Hematopoietic multipotent progenitor cell treated with erythropoietin and hydrocortisone succinate and interleukin-3 and kit ligand, for 4 days (in vitro differentiated cells): ENCODE results near the gene ANKRD27.
"Not testable (repeated sequence)": the region's sequence is repeated elsewhere in the genome, so short reads cannot be mapped to it uniquely, and the experiment has no call there.

ENCODE experiments used
- DNase-seq: peaks from one replicate; pipeline ENCODE4 v3.0.0-alpha.2; 2015

ANKRD27 gene

GRCh38 chr19:32688311-32688710 lies 13.3 kb upstream of the ANKRD27 start:
- peak; percentile 42 for DNase-seq

GRCh38 chr19:32687681-32688080 lies 12.7 kb upstream of the ANKRD27 start:
- DNase-seq = peak; percentile 73

- peak; percentile 49 for DNase-seq
These were observed 12.0 kb upstream of the ANKRD27 start for GRCh38 chr19:32686847-32687475.

DNA sequence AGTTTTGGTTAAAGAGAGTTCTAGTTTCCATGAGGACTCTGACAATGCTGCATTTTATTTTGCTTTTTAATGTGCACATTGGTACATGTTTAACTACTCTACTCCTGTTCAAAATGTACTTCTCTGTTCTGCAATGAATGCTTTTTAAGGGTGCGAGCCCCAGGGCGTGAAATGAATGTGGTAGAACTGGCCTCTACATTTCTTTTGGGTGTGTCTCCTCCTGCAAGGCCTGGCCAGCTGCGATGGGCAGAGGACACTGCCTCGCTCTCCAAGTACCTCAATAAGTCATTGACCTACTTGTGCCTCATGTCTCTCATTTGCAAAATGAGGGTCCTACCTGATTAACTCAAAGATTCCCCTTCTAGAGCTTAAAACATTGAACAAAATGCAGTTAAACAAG lies 7.3 kb upstream of the ANKRD27 start:
- no peak for DNase-seq

- DNase-seq = peak; percentile 18
These were observed 6.0 kb upstream of the ANKRD27 start for GRCh38 chr19:32680986-32681385.

- peak; percentile 68 for DNase-seq
These were observed 2.7 kb upstream of the ANKRD27 start for GRCh38 chr19:32677657-32678056.

DNA sequence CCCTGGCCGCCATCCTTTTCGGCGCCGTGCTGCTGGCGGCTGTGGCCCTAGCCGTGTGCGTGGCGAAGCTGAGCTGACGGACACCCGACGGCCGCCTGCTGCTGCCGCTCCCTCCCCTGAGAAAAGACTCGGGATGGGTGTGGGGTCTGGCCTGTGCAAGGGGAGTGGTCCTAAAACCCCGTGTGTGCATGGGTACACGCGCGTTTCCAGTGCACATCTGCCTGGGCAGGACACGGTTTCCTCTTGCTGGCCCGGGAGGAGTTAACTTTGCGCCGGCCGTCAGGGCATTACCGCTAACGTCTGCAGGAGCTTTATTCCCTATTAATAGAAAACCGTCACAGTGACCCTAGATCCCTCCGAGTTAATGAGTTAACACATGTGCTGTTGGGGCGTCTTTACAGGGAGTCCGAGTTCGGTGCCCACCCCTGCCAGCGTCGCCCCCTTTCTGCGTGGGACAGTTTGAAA lies 1.9 kb upstream of the ANKRD27 start:
- no peak for DNase-seq

- peak; percentile 49 for DNase-seq
These were observed 1.4 kb upstream of the ANKRD27 start for GRCh38 chr19:32676186-32676894.

DNA sequence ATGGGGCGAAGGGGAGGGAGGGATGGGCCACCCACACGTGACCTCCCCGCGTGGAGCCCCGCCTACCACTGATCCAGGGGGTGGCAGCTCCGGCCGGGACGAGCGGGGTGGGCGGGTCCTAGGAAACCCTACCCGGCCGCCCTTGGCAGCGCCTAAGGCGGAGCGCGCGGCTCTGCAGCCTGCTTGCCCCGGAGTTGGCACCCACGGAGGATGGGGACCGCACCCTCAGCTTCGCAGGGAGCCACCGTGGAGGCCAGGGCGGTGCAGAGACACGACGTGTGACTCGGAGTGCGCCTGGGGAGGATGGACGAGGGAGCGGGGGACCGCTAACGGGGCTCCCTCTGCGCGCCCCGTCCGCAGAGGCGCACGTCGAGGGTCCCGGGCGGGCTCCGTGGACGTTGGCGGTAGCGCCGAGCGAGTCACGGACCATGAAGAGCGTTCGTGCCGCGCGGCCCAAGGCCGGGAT lies 773 bp upstream of the ANKRD27 start, which contains the start of gene RGS9BP:
TSS of gene RGS9BP (plus strand) at position 129 of the 466 bp plus-strand sequence. CDS start 416 bp downstream, outside the sequence.
- DNase-seq = peak; percentile 93

DNA sequence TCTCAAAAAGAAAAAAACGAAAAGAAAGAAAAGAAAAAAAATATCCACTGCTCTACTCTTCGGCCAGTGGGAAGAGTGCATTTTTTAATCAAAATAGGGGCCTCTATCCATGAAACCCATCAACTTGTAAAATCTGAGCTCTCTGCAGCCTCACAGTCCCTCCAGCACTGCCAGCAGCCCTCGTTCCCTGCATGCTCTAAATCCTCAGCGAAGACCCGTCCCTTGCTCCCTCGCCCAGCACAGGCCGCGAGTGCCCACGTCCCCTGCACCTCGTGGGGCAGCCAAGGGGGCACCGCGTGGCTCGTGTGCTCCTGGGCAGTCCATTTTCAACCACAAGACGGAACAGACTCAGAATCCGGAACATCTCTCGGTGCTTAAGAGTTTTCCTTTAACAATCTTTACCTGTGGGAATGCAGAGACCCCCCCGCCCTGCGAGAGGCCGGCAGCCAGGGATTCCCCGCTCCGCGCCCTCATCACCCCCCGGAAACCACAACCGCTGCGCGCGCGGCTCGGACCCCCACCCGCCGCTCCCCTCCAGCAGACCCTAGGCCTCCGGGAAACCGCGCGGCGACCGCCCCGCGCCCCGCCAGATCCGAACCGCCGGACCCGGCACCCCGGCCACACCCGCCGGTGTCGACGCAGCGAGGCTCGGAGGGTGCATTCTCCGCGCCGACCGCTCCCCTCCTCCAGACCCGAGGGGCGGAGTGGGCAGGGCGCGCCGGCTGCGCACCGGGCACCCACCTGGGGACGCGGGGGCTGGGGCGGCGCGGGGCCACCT lies 638 bp downstream of the ANKRD27 start:
- peak; percentile 55 for DNase-seq

DNA sequence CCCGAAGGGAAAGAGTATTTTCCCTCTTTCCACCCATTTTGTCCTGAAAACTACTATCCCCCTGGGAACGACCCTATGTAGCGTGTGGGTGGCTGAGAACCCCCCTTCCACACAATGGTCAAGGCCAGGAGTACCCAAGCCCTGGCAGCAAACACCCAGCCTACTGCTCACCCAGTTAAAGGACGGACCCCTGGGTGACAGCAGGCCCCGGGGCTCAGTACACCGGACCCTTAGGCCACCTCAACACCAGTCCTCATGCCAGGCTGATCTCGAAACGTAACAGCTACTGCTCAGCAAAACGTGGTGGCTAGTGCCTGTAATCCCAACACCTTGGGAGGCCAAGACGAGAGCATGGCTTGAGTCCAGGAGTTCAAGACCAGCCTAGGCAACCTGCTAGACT lies 1.4 kb downstream of the ANKRD27 start:
- DNase-seq = no peak

DNA sequence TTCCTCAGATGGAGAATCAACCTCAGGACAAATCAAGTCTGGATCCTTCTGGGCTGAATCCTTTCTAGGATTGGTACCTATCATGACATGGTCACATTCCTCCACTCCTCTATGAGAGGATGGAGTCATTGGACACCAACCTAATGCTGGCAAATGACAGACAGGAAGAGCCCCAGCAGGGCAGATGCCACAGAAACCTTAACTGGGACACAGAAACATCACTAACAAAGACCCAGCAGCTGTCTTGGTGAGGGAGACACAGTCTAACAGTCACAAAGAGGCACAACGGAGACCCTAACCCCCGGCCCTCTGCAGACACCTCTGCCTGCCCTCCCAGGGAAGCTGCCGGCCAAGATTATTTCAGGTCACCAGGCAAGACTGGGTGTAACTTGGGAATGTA lies 2.1 kb downstream of the ANKRD27 start:
- DNase-seq = peak; percentile 41

GRCh38 chr19:32671883-32672593 lies 2.9 kb downstream of the ANKRD27 start:
- DNase-seq = peak; percentile 98

GRCh38 chr19:32669310-32669709 lies 5.7 kb downstream of the ANKRD27 start:
- DNase-seq = no peak

DNA sequence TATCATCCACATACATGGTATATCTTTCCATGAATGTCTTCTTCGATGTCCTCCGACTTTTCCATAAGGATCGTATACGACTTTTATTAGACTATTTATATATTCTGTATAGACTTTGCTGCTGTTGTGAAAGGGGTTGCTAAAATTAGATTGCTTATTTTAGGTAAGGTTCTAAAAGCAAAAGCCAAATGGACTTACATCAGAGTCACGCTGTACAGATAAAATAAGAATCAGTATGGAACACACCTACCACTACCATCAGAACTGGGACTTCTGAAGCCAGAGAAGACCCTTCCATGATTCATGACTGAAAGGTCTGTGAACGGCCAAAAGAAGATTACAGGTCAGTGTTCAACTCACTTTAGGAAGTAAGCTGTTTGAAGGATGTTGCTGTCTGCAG lies 8.9 kb downstream of the ANKRD27 start:
- no peak for DNase-seq

DNA sequence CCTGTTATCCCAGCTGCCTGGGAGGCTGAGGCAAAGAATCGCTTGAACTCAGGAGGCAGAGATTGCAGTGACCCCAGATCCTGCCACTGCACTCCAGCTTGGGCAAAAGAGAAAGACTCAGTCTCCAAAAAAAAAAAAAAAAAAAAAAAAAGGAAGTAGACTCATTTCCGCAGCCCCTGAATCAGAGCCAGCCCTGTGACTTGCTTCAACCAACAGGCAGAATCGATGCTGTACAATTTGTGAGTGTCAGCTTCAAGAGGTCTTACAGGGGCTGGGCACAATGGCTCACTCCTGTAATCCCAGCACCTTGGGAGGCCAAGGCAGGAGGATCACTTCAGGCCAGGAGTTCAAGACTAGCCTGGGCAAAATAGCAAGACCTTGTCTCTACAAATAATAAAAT lies 12.8 kb downstream of the ANKRD27 start:
- DNase-seq = peak; percentile 73

- DNase-seq = no peak
These were observed 13.7 kb downstream of the ANKRD27 start for GRCh38 chr19:32661318-32661717.

- no peak for DNase-seq
These were observed 16.5 kb downstream of the ANKRD27 start for GRCh38 chr19:32658527-32658926.

DNA sequence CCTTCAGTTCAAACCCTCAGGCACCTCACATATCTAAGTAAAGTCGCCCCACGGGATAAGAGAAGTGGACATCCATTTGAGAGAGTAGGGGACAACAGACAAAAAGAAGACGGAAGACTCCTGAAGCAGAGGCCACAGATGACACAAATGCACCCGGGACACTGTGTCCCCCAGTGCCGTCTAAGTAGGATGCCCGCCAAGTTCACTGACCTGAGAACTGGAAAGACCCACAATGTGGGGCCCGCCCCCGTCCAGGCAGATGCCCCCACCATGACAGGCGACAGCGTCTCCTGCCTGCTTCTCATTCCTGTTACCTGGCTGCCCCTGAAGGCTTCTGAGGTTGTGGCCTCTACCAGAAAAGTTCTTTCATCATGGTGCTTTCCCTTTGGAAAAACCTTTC lies 16.9 kb downstream of the ANKRD27 start:
- no peak for DNase-seq

- DNase-seq = not testable (repeated sequence)
These were observed 18.6 kb downstream of the ANKRD27 start for GRCh38 chr19:32656379-32656778.

DNA sequence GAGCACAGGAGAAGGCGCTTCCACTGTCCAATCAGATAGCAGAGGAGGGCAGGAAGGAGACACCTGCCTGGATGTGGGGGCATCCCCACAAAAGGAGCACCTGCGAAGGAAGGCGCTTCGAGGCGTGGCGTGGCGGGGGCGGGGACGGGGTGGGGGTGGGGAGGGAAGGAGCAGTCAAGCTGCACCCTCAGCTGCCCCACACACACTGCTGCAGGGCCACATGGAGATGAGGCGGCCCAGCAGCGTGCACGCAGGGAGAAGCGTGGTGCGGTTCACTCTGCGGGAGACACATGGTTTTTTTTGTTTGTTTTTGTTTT lies 21.4 kb downstream of the ANKRD27 start:
- DNase-seq = no peak

- no peak for DNase-seq
These were observed 21.9 kb downstream of the ANKRD27 start for GRCh38 chr19:32652894-32653598.
